Stimulated activated CD8-positive, alpha-beta memory T cell treated with anti-CD3 and anti-CD28 coated beads, Interleukin-2, amount 100 ng/mL, for 48 hours (primary cell): ENCODE measurements around the gene SAMD4A.

ENCODE experiments used
- DNase-seq, 2 donors: peaks; one replicate each; pipeline ENCODE4 v3.0.0-alpha.2; 2020; ENCODE audit warnings: low read depth in 2 of 2

The SAMD4A gene

DNA sequence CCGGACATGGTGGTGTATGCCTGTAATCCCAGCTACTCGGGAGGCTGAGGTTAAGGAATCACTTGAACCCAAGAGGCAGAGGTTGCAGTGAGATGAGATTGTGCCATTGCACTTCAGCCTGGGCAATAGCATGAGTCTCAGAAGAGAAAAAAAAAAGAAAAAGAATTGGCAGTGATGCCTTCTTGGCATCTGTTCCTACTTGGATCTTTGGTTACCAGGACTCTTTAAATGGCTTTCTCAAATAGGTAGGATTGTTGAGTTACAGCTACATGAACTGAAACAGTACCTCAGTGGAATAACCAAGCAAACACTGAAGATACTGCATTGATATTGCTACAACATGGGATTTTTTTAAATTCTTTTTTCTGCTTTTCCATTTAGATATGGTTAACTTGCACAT, 136.8 kb downstream of the SAMD4A start:
- no peak for DNase-seq

- DNase-seq: no peak
These were observed 137.8 kb downstream of the SAMD4A start for GRCh38 chr14:54704768-54705167.

DNA sequence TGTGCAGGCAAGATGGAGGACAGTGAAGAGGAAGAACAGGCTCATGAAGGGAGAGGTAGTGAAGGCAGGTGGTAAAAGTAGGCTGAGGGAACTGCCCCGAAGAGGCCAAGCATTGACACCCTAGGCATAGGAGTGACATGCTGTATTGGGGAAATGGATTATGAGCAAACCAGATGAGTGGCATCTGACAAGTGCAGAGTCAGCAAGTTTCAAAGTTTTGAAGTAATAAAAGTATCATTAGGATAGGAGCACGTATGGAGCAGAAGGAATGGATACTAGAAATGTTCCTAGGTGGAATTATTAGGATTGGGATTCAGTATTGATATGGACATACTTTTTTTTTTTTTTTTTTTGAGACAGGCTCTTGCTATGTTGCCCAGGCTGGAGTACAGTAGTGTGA, 139.8 kb downstream of the SAMD4A start:
- DNase-seq: no peak

GRCh38 chr14:54708161-54708560, 141.2 kb downstream of the SAMD4A start:
- no peak for DNase-seq

DNA sequence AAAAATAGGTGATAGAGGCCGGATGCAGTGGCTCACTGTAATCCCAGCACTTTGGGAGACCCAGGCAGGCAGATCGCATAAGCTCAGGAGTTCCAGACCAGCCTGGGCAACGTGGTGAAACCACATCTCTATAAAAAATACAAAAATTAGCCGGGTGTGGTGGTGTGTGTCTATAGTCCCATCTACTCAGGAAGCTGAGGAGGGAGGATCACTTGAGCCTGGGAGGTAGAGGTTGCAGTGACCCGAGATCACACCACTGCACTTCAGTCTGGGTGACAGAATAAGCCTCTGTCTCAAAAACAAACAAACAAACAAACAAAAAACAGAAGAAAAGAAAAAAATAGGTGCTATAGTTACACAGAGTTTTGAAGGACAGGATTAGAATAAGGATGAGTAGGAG, 142.1 kb downstream of the SAMD4A start:
- no peak for DNase-seq

DNA sequence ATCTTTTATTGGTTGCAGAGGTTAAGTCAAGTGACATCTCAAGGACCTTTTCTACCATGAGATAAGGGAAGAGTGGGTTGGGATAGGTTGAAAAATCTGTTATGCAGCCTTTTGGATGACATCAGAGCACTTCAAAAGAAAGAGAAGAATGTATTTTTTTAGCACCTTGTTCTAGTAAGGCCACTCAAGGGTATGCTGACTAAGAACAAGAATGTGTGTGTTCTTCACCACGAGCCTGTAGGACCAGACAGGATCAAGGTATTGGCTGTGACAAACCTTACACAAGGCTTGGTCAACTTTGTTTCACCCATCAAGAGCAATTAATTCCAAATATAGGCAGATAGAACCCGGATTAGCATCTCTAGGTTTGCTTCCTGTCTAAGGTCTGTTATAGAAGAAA, 142.5 kb downstream of the SAMD4A start:
- no peak for DNase-seq

DNA sequence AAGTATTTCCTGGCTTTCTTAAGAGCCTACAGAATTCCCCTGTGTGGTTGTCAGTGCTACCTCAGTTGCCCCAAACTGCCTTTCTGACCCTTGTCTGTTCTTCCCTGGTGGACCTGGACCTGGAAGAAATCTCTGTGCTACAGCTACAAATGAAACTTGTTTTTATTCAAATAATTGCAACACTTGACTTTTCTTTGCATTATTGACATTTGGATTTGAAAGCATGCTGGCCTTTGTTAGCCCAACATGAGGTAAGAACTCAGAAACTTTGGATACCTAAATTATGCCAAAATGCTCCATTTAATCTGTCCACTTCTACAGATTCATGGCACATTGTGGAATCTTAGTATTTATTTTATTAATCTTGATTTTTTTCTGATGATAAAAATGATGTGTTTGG, 142.9 kb downstream of the SAMD4A start:
- no peak for DNase-seq

GRCh38 chr14:54711312-54711711, 144.4 kb downstream of the SAMD4A start:
- no peak for DNase-seq

GRCh38 chr14:54711812-54712464, 145.0 kb downstream of the SAMD4A start:
- DNase-seq: no peak

DNA sequence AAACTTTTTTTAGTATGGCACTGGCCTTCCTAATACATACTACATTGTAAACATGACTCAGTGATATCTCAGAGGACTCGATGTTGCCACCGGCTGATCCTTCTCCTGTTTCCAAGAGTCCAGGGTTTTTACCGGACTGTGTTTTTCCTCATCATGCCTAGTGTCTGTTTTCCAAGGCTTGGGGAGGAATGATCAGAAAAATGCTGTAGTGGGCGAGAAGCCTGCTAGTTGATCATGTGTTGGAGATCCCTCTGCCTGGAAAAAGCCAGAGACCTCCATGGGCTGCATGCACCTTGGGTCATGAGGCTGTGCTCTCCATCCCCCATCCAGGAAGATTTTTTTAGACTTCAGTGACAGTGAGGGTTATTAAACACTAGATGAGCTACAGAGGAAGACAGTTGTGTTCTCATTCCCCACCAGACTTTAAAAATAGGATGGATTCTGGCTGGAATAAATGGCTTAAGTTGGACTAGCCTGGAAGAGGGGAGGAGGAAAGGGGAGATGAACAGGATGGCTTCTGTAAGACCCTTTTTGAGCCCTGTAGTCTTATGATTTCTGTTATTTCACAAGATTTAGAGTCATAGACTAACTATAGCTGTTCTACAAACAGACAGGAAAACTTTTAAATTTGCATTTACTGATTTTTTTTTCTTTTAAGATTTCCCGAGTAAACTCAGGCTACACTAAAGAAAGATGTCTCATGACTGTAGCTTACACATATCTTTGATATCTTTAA, 145.7 kb downstream of the SAMD4A start:
- no peak for DNase-seq

- no peak for DNase-seq
These were observed 146.5 kb downstream of the SAMD4A start for GRCh38 chr14:54713379-54713778.

DNA sequence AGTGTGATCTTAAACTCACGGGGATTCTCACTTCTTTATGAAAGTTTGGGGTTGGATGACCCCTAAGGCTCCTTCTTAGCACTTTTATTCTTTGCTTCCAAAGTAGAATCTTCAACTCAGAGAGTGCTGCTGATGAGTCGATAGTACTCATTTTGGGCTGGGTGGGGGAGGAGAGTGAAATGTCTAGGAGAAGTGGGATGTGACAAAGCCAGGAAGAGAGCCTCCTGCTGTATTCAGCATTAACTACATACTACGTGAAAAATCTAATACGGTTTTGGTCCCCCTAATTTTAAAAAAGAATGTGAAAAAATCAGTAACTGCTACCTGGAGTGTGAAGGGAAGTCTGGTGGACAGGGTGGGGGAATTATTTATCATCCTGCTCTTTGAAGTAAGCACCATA, 148.3 kb downstream of the SAMD4A start:
- no peak for DNase-seq

GRCh38 chr14:54715811-54716210, 148.9 kb downstream of the SAMD4A start:
- DNase-seq: no peak

DNA sequence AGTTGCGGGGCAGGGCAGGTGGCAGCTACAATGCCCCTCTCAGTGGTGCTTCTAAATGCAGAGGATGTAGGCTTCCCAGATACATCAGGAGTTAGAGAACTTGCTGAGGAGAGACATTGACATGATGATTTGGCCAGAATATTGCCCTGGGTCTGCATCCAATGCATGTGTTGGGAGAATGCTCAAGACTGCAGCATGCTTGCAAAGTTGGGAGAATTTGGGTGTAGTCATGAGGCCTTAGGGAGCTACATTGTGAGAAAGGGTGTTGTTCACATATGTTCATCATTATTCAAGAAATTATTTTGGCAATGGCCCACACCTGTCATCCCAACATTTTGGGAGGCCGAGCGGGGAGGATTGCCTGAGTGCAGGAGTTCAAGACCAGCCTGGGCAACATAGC, 149.9 kb downstream of the SAMD4A start:
- DNase-seq: no peak

- no peak for DNase-seq
These were observed 151.1 kb downstream of the SAMD4A start for GRCh38 chr14:54718046-54718445.

- no peak for DNase-seq
These were observed 152.5 kb downstream of the SAMD4A start for GRCh38 chr14:54719406-54719805.

DNA sequence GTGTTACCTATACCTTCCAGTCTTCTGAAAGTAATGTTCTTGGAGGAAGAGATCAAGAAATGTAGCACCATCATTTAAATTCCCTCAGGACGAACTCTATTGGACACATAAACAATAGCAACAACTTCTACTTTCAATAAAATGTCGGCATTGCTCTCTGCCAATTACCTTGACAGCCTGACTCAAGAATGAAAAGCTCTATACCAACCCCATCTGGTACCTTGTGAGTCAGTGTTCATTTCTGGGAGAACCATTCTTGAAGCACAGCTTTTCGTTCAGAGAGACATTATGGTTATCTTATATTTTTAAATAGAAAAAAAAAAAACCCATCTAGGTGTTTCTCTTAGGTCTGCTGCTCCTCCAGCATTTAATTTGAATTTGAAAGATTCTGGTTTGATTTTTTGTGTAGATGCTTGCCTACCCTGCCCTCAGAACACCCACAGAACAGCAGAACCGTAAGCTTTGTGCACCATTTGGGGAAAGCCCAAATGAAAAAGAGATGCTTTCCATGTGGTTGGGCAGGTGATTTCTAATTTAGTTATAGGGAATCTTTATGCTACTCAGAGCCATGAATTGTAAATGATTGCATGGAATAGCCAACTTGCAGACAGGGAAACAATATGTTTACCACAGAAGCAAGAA, 156.0 kb downstream of the SAMD4A start:
- DNase-seq: no peak

GRCh38 chr14:54724123-54724522, 157.2 kb downstream of the SAMD4A start:
- no peak for DNase-seq

- DNase-seq: no peak
These were observed 157.9 kb downstream of the SAMD4A start for GRCh38 chr14:54724676-54725325.

DNA sequence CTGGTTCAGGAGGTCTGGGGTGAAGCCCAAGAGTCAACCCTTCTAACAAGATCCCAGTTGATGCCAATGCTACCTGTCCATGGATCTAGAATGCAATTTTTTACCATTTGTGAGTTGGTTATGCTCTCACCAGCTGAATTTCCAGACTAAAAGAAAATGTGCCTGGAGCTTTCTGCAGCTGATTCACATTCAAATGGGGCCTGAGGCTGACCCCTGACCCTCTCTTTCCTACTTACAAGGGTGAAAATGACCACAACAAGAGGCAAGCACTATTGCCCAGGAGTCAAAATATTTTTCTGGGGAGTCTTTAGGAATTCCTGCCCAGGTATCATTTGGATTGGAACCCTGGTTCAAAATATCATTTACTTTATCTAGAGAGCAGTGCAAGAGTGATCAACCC, 159.1 kb downstream of the SAMD4A start:
- DNase-seq: no peak

DNA sequence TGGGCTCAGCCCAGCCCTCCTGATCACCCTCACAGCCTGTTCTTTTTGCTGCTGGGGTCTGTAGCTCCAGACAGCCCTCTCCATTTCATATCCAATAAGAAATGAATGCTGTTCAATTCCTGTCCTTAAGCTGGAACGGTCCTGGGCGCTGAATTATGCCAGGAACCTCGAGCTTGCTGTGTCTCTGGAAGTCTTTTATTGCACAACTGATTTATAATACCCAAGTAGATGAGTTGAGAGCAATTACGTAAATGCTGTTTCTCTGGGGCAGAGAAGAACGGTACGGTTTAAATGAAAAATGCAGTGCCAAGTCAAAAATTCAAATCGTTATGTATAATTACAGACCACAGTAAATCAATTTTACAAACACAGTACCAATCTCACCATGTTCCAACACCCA, 161.0 kb downstream of the SAMD4A start:
- DNase-seq: no peak

DNA sequence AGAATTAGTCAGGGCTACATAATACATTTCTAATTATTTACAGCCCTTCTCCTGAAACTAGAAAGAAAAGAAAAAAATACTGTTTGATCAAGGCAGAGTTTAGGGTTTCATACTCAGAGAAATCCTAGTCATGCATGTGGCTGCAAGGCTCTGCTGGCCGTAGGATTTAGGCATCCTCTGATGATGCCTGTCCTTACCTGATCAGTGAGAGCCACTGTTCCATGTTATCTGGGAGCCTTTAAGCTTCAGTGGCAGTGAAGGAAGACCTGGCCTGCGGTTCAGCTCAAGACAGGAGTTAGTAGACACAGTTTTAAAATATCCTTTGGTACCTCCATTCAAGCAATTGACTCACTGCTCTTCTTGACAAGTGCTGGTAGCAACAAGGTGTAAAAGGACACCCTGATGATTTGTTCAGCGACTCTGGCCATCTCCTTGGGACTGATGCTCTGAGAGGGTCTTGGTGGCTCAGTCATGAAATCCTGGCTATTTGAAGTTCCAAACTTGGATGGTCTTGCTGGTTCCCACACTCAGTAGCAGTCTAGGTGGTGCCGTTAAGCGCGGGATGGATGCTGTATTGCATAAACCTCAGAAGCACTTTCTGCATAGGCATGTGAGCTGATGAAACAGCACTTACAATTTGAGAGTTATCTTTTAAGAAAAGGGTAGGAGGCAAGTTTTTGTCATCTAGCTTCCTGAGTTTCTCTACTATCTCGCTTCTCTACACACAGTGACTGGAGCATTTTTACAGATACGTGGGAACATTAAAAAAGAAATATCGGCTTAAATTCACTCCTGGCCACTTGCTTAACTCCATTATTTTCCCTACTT, 162.0 kb downstream of the SAMD4A start:
- no peak for DNase-seq
